ENCODE results near the gene KRT85.

Gene KRT85

DNA sequence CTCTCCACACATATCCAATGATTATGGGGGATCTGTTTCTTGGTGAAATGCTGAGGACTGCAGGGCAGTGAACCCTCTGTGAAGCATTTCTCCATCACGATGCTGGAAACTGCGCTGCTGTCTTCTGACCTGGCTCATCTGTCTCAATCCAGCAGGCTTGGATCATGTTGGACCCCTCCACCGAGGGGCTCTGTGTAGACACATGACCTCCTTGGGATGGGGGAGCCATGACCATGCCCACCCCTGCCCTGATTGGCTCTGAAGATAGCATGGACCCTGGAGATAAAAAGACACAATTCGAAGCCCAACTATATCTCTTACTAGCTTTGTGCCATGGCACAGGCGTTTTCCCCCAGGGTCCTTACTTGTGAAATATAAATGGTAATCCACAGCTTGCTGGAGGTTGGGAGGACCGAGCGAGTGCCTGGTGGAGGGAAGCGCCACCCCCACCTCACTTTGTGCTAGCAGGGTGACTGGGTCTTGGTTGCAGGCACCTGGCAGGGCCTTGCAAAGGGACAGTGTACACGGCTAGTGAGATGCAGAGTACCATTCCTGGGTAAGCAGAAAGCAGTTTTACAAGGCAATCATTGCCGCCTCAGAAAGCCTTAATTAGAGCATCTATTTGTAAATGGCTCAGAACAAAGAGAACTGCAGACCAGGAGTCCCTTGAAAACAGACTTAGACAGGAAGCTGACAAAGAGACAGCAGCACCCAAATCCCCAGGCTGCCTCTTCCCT is 43.7 kb downstream of the KRT85 start:
- no peak for DNase-seq (ENCODE audit: low read depth)

DNA sequence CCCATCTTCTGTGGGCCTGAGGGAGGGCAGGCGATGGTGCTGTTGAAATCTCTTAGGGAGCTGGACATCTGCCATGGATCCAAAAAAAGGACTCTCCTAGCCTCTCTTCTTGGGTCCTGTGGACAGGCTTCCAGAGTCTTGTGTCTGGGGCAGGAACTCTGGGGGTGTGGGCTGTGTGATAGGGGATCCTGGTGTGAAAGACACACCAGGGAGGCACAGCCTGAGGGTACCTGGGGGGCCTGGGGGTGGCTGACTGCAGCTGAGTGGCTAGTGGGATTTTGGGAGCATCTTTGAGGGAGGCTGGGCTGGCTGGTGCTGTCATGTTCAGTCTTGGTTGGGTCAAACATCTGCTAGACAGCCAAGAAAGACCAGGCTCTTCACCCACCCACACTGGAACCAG is 44.3 kb downstream of the KRT85 start:
- no peak for DNase-seq (ENCODE audit: low read depth)

DNA sequence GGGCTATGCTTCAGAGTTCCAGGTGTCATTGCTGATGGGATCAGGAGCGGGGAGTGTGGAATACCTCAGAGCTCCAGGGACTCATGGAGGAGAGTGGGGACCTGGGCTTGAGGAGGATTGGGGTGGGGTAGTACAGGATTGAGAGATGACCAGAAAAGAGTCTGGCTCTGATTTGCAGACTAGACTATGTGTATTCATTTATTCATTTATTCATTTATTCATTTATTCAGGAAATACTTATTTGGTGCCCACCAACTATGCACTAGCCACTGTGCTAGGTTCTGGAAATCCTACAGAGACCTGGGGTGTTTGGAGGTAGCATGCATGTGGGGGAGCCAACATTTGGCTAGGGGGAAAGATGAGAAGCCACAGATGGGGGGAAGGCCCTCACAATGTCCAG is 45.2 kb downstream of the KRT85 start:
- DNase-seq (ENCODE audit: low read depth), result no peak

DNA sequence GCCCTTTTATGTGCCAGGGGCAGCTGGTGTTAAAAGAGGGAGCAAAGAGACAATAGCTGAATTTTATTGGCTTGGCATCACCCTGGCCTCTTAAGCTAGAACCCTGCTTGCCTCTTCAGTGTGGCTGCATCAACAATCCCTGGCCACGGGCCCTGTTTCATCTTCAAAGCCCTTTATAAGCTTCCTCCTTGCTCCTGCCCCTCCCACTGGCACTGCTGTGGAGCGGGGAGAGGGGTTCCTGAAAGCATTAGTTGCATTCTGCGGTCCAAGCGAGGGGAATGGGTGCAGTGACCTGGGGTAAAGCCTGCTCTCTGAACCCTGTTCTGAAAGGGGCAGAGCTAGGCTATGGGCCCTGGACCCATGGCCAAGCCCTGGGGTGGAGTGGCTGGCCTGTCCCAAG is 45.9 kb downstream of the KRT85 start:
- no peak for DNase-seq (ENCODE audit: low read depth)

DNA sequence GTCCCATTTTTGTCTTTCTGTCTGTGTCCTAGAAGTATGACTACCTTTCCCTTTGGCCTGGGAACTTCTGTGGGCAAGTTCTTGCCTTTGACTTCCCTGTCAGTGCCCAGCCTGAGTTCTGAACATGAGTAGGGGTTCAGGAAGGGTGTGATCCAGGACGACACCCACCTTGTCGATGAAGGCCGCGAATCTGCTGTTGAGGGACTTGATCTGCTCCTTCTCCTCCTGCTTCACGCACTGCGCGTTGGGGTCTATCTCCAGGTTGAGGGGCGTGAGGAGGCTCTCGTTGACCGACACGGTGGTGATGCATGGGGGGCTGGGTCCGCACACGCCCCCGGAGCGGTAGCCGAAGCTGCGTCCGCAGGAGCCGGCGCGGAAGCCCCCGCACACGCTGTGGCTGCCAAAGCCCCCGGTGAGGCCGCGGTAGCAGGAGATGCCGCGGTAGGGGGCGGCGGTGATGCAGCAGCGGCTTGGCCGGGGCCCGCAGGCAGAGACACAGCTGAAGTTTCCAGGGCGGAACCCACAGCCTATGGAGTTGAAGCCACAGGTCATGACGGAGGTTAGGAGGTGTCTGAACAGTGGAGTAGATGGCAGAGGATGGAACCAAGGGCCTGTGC is 46.4 kb downstream of the KRT85 start, which contains the start of gene KRT83:
KRT83 (minus strand) TSS at position 615 of the 617 bp plus-strand sequence; CDS start at position 552, 63 bp downstream.
- DNase-seq (ENCODE audit: low read depth), result no peak

DNA sequence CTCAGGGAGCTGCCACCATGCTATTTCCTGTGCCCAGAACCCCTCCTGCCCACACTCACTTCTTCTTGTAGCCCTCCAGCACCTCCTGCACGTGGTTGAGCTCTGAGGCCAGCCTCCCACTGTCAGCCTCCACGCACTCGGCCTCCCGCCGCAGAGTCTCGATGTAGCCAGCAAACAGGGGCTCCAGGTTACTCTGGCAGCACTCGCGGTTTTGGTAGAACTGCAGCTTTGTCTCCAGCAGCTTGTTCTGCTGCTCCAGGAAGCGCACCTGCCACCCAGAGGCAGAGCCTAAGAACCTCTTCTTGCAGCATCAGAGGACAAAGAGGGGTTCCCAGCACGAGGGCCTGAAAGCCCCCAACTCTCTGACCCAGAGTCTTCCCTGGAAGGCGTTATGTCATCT is 48.2 kb downstream of the KRT85 start:
- peak; percentile 3 for DNase-seq (ENCODE audit: low read depth)

DNA sequence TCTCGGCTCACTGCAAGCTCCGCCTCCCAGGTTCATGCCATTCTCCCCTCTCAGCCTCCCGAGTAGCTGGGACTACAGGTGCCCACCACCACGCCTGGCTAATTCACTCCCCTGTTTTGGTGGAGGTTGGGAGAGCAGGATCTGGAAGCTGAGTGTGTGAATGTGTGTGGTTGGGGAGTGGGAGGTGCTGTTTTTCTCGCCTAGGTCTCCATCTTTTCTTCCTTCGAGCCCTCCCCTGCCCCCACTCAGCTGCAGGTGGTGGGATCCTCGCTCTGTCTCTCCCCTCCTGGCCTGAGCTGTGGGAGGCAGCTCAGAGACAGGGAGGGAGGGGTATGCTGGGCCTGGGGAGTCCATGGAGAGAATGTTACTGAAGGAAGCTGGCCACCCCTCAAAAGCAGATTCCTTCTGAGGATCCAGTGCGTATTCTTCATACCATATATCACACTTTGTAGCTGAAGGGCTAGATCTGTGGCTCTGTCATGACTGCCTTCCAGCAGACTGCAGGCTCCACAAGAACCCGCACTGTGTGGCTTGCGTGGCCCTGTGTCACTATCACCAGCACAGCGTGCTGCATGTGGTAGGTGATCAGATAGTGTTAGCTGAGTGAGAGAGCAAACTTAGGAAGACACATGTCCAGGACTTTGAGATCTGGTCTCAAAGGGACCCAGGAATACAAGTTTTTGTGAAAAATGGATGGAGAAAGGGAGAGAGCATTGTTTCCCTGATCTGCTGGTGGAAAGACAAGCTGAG is 48.9 kb downstream of the KRT85 start:
- no peak for DNase-seq (ENCODE audit: low read depth)

DNA sequence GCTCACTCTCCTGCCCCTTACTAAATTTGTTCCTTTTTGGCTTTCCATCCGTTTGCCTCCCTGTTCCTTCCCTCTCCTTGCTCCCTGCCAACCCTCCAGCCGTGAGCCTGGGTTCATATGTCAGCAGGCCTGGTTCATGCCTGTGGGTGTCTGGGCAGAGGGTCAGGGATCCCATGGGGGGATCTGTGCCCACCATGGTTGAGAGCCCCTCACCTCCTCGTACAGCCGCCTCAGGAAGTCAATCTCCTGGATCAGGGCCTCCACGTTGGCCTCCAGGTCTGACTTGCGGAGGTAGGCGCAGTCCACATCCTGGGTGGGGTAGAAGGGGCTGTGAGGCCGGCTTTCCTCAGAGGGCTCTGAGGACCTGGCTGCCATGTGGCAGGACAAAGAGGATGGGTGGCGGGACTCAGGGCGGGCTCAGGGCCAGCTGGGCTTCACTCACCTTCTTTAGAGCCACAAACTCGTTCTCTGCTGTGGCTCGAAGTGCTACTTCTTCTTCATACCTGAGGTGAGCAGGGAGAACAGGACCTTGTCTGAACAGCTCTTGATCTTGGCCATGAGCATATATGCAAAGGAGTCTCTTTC is 49.7 kb downstream of the KRT85 start:
- DNase-seq (ENCODE audit: low read depth), result no peak

DNA sequence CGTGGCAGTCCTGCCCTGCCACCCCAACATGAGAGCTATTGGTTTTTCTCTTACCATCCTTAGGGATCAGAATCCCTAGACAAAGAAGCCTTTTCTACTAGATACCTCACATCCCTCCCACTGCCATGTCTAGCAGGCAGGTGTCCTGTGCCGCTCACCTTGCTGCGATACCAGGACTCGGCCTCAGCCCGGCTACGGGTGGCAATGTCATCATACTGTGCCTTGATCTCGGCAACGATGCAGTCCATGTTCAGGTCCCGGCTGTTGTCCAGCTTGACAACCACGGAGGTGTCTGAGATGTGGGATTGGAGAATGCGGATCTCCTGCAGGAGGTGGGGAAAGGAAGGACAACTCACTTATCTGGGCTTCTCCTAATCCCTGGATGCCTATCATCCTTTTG is 50.6 kb downstream of the KRT85 start:
- DNase-seq (ENCODE audit: low read depth), result no peak

DNA sequence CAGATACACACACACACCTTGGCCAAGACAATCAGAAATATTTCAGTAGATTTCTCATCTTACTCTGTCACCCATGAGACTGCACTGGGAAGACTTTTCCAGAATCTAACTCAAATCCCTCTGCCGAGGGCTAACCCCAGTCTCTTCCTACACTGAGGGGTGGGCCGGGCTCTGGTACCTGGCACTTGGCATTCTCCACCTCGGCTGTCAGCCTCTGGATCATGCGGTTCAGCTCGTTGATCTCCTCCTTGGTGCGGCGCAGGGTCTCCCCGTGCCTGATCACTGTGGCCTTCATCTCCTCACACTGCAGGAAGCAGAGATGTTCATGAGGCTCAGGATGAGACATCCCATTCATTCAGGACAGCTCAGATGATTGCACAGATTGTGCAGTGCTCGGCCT is 51.0 kb downstream of the KRT85 start:
- no peak for DNase-seq (ENCODE audit: low read depth)

DNA sequence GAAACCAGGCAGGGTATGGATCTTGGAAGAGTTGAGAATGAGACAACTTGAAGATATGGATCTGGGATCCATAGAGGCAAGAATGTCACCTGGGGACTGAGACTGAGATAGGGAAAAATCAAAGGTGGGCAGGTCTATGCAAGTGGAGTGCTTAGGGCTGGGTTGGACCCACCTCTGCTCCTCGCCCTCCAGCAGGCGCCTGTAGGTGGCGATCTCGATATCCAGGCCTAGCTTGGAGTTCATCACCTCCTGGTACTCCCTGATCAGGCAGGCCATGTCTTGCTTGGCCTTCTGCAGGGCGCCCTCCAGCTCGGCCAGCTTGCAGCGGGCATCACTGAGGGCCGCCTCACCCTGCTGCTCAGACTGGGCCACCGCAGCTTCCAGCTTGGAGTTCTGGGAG is 51.6 kb downstream of the KRT85 start:
- DNase-seq (ENCODE audit: low read depth), result peak; percentile 3

DNA sequence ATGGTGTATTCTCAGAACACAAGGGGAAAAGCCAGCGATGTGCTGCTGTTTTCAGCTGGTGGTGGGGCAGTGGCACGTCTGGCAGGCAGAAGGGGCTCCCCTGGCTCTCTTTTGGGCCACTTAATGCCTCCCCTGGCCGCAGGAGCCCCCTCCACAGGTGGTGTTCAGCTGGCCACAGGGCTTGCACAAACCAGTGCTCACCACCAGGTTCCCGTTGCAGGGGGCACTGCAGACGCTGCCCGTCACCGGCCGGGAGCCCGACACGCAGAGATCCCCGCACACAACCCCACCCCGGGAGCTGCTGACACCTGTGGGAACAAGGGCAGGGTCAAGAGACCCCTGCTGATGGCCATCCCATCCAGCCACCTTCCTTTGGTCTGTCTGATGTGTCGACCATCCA is 52.8 kb downstream of the KRT85 start:
- DNase-seq (ENCODE audit: low read depth), result no peak

DNA sequence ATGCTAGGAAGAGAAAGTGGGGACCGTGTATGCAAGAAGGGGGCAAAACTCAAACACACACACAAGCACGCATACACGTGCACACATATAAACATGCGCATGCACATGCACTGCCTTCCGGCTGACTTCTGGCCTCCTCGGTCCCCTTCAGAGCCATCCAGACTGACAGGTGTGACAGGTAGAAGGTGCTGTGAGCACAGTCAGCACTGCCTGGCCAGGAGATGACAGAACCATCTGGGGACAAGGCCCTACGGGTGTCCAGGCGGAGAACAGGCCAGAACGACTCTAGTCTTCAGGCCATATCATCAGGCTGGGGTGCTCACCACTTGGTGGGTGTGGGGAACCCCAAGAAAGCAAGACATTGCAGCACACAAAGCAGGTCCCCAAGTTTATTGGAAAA is 53.4 kb downstream of the KRT85 start:
- no peak for DNase-seq (ENCODE audit: low read depth)

DNA sequence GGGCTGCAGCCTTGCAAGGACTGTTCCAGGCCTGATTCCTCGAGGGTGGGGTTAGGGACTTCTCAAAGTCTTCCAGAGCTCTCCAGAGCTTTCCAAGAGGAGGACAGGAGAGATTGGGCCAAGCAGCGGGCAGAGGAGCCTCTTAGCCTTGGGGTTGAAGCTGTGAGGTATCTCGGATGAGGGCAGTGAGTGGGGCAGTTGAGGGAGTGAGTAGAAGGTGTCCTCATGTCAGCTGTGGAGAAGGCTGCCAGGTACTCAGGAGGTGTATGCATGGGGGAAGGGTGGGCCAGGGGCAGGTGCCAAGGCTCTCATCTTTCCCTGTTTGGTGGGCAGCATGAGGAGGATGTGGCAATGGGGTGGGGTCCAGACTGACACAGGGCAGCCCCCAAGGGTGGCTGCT is 53.8 kb downstream of the KRT85 start:
- DNase-seq (ENCODE audit: low read depth), result no peak

DNA sequence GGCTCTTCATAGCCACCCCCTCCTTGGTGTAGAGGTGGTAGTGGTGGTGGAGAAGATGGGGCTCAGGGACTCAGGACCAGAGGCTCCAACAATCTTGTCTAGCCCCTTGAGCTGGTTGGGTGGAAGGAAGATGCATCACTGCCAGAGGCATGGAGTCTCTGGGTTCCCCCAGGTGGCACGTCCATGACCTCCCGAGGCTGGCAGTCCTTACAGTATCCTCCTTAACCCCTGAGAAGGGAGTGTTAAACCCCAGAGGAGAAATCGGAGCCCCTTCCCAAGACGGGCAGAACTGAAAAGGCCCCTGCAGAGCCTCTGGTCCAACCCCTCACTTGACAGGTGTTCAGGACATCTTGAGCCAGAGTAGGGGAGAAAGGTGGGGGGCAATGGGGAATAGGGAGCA is 55.2 kb downstream of the KRT85 start:
- DNase-seq (ENCODE audit: low read depth), result no peak

DNA sequence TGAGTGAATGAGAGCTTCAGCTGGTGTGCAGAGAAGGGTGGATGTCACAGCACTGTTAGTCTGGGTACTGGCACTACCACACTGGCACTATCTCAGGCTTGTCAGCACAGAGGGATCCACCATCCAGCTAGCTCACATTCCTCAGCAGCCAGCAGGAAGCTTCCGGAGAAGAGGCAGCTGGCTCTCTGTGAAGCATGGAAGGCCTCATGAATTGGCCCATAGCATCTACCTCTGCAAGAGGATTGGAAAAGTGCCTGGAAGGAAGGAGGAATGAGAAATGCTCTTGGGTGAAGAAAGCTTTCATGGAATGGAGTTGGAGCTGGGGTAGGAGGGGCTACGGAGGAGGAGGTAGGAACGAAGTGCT is 56.0 kb downstream of the KRT85 start:
- DNase-seq (ENCODE audit: low read depth), result no peak

DNA sequence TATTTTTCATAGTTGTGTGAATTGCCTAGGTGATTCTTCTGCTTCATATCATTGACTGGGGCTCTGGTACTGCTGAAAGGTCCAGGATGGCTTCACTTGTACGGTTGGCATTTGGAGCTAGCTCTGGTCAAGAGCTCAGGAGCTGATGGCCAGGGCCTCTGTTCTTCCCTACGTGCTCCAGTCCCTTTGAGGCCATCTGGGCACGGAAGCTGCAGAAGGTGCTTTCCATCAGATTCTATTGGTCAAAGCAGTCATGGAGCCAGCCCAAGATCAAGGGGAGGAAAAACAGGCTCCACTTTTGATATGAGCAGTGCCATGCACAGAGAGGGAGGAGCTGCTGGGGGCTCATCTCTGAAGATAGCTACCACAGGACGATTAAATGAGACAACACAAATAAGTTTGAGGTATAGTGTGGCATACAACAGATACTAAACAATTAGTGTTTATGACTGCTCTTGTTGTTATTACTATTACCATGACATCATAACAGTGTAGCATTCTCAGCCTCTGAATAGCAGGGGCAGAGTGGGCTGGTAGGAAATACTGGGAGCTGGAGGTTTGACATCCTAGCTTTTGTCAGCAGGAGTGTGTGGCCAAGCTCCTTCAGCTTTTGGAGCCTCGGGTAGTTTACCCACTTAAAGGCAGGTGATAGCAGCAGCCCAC is 56.5 kb downstream of the KRT85 start:
- DNase-seq (ENCODE audit: low read depth), result peak; percentile 6

Measured in iris pigment epithelial cell (primary cell).